Gastrocnemius medialis (tissue), 4 donors: ENCODE data around the gene GCNT1. TPM values are rescaled to one million over a fixed set of nuclear protein-coding genes. Genes with fewer than 3 reads are reported as not detected.
"Not testable (repeated sequence)": the region's sequence is repeated elsewhere in the genome, so short reads cannot be mapped to it uniquely, and the experiment has no call there.

Experiments used
- ATAC-seq, 2 donors: fragments of 150-250 bp; one replicate each; pipeline ENCODE4 v1.9.1; 2016
- DNase-seq, 2 donors: peaks; one replicate each; pipeline ENCODE4 v3.0.0-alpha.2; 2019
- H3K27ac ChIP-seq, 4 donors: fragments of 200-600 bp; sonication (generic); 1 replicate in 1 of 4; 2 replicates in 3 of 4; pipeline ENCODE4 v1.5.1; 2016 to 2018; ENCODE audit warnings: mild to moderate bottlenecking in 2 of 4, moderate library complexity in 1 of 4
- H3K27me3 ChIP-seq, 3 donors: fragments of 200-600 bp; sonication (generic) in 2 of 3; 1 replicate in 1 of 3; 2 replicates in 2 of 3; pipeline versions ENCODE4 v1.5.1 to v1.6.0; 2016 to 2019; ENCODE audit warnings: mild to moderate bottlenecking in 1 of 3, moderate library complexity in 1 of 3
- H3K36me3 ChIP-seq, 2 donors: fragments of 200-600 bp; sonication (generic) in 1 of 2; one replicate each; pipeline ENCODE4 v1.5.1; 2017 to 2018
- H3K4me1 ChIP-seq, 2 donors: fragments of 200-600 bp; sonication (generic) in 1 of 2; one replicate each; pipeline ENCODE4 v1.5.1; 2016 to 2017; ENCODE audit warnings: mild to moderate bottlenecking in 2 of 2
- H3K4me3 ChIP-seq, 4 donors: fragments of 200-600 bp; sonication (generic) in 3 of 4; 1 replicate in 1 of 4; 2 replicates in 3 of 4; pipeline ENCODE4 v1.5.1; 2016 to 2019; ENCODE audit warnings: mild to moderate bottlenecking in 2 of 4
- H3K9me3 ChIP-seq, 3 donors: fragments of 200-600 bp; sonication (generic) in 2 of 3; 1 replicate in 1 of 3; 2 replicates in 2 of 3; pipeline ENCODE4 v1.5.1; 2016 to 2019
- POLR2A ChIP-seq, 2 donors: fragments of 450-650 bp; IDR thresholded peaks; one replicate each; pipeline ENCODE4 v1.6.1; 2017; ENCODE audit warnings: antibody characterized with exemption in 2 of 2, mild to moderate bottlenecking in 2 of 2, moderate library complexity in 2 of 2
- in situ Hi-C, 4 donors: fragments of 200-750 bp; cut with MboI; loops; one replicate each; pipeline versions ENCODE4 v1.15.0 to v1.8.0; 2017; ENCODE audit warnings: low sequenced_read_pairs in 4 of 4
- intact Hi-C: fragments of 100-400 bp; cut with DNase I; formaldehyde crosslinking; loops from one replicate; pipeline ENCODE4 v1.15.1; 2023; ENCODE audit warnings: low total_unique reads
- total RNA-seq, 4 donors: library from RNA; depleted of rRNA; stranded (reverse); fragments of >200 nt; gene quantifications; one replicate each; pipeline versions ENCODE4 v1.1.0 to v1.2.3, GENCODE V29; 2016
- TF ChIP-seq, protein P1 (sequence below), 5 experiments: fragments of 450-650 bp in 3 of 5; fragments of 200-600 bp in 2 of 5; sonication (generic) in 2 of 5; IDR thresholded peaks in 4 of 5; conservative IDR thresholded peaks in 1 of 5; 1 replicate in 4 of 5; 2 replicates in 1 of 5; pipeline ENCODE4 v1.5.1; 2016 to 2019; ENCODE audit warnings: antibody characterized with exemption in 5 of 5, mild to moderate bottlenecking in 3 of 5, moderate library complexity in 3 of 5

The GCNT1 gene
- total RNA-seq, 4 donors from 2014 or later: 0.98 to 6.6 (median 4.2) TPM

DNA sequence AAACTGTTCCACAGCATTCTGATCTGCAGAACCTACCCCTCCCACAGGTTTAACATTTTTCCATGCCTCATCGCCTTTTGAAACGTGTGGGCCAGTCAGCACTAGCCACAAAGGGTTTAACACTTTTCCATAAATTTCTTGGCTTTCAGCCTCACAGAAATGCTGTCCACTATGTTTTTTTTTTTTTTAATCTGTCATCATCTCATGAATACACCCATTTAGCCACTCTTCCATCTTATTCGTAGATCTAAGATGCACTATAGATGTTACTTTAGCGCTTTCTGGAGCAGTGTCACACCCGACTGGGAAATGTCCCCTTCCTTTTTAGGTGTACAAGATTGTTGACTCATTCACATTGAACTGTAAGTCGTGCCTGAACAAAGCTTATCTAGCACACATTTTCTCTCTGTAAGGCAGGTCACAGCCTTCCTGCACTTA is 62.3 kb downstream of the GCNT1 start:
- Histone ChIP-seq H3K4me3 (no peak overlapping the region), H3K9me3 (no peaks in the 10 kb centered on the region), H3K4me1 (no peaks in the 10 kb centered on the region), H3K27ac (no peak overlapping the region), H3K27me3 (no peaks in the 10 kb centered on the region), H3K36me3 (no peaks in the 10 kb centered on the region)
- TF ChIP-seq, protein P1, sequence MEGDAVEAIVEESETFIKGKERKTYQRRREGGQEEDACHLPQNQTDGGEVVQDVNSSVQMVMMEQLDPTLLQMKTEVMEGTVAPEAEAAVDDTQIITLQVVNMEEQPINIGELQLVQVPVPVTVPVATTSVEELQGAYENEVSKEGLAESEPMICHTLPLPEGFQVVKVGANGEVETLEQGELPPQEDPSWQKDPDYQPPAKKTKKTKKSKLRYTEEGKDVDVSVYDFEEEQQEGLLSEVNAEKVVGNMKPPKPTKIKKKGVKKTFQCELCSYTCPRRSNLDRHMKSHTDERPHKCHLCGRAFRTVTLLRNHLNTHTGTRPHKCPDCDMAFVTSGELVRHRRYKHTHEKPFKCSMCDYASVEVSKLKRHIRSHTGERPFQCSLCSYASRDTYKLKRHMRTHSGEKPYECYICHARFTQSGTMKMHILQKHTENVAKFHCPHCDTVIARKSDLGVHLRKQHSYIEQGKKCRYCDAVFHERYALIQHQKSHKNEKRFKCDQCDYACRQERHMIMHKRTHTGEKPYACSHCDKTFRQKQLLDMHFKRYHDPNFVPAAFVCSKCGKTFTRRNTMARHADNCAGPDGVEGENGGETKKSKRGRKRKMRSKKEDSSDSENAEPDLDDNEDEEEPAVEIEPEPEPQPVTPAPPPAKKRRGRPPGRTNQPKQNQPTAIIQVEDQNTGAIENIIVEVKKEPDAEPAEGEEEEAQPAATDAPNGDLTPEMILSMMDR (IDR thresholded peaks at IDR 0.05 in 4 of 5, conservative IDR thresholded peaks at IDR 0.05 in 1 of 5): no peak
- no peak for TF ChIP-seq POLR2A (IDR thresholded peaks at IDR 0.05)
- ATAC-seq (no peak), DNase-seq (no peak)
- in situ Hi-C loops (no loop called here), intact Hi-C loops (no loop called here)

DNA sequence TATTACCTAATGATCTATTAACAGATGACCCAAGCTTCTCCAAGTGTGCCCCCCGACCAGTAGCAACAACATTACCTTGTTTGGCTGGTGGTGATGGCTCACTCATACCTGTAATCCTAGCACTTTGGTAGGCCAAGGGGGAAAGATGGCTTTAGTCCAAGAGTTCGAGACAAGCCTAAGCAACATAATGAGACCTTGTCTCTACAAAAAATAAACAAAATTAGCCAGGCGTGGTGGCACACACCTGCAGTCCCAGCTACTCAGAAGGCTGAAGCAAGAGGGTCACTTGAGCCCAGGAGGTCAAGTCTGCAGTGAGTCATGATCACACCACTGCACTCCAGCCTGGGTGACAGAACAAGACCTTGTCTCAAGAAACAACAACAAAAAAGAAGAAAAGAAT is 62.9 kb downstream of the GCNT1 start:
- Histone ChIP-seq H3K4me3 (no peak overlapping the region), H3K27me3 (no peaks in the 10 kb centered on the region), H3K9me3 (no peaks in the 10 kb centered on the region), H3K36me3 (no peaks in the 10 kb centered on the region), H3K27ac (no peak overlapping the region), H3K4me1 (no peaks in the 10 kb centered on the region)
- TF ChIP-seq, protein P1 (IDR thresholded peaks at IDR 0.05 in 4 of 5, conservative IDR thresholded peaks at IDR 0.05 in 1 of 5): no peak
- no peak for TF ChIP-seq POLR2A (IDR thresholded peaks at IDR 0.05)
- ATAC-seq (no peak), DNase-seq (no peak)
- in situ Hi-C loops: no loop called here
- intact Hi-C loops: no loop called here

DNA sequence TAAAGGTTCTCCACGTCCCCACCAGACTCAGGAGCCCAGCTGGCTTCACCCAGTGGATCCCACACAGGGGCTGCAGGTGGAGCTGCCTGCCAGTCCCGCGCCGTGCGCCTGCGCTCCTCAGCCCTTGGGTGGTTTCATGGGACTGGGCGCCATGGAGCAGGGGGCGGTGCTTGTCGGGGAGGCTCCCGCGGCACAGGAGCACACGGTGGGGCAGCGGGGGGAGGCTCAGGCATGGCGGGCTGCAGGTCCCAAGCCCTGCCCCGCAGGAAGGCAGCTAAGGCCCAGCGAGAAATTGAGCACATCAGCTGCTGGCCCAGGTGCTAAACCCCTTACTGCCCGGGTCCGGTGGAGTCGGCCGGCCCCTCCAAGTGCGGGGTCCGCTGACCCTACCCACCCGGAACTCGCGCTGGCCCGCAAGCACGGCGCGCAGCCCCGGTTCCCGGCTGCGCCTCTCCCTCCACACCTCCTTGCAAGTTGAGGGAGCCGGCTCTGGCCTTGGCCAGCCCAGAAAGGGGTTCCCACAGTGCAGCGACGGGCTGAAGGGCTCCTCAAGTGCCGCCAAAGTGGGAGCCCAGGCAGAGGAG is 64.7 kb downstream of the GCNT1 start:
- ATAC-seq, H3K27ac ChIP-seq, H3K27me3 ChIP-seq, in situ Hi-C loops, H3K36me3 ChIP-seq, H3K4me3 ChIP-seq, intact Hi-C loops, H3K4me1 ChIP-seq, H3K9me3 ChIP-seq, DNase-seq: not testable (repeated sequence)

DNA sequence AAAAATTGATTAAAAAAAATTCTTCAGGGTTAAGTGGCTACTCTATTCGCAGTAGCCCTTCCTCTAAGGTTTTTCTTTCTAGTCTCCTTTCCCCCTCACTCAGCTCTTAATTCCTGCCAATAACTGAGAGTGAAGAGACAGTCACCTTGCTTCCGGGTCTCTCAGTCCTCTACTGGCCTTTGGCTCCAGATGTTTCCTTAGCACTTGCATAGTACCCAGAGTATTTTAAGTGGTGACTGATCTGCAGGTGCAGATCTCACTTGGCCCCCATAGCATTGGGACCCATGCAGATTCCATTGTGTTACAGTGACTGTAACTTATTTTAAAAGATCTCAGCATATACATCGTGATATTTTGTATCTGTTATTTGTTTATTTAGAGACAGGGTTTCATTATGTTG is 66.2 kb downstream of the GCNT1 start:
- intact Hi-C loops (no loop called here), in situ Hi-C loops (no loop called here)
- Histone ChIP-seq H3K27ac (no peak overlapping the region), H3K36me3 (no peaks in the 10 kb centered on the region), H3K9me3 (no peaks in the 10 kb centered on the region), H3K4me1 (no peaks in the 10 kb centered on the region), H3K4me3 (no peak overlapping the region), H3K27me3 (no peaks in the 10 kb centered on the region)
- DNase-seq (no peak), ATAC-seq (no peak)
- no peak for TF ChIP-seq POLR2A (IDR thresholded peaks at IDR 0.05)
- TF ChIP-seq, protein P1 (IDR thresholded peaks at IDR 0.05 in 4 of 5, conservative IDR thresholded peaks at IDR 0.05 in 1 of 5): no peak

DNA sequence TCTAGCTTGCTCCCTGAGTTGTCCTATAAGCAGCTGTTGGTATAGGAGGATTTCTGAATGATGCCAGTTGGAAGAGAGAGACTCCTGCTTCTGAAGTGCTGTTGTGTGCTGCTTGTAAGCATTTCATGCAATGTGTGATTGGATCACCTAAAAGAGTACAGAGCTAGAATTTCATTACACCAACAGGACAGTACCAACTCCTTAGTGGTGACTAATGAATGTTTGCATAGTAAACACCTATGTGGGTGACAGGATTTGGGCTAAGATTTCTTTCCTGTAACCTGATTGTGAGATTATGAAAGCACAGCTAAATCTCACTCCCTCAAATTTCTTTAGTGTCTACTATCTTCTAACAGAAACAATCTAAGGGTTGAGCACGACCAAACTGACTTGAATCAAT is 67.0 kb downstream of the GCNT1 start:
- intact Hi-C loops (no loop called here), in situ Hi-C loops (no loop called here)
- DNase-seq (no peak), ATAC-seq (no peak)
- Histone ChIP-seq H3K4me3 (no peak overlapping the region), H3K9me3 (no peaks in the 10 kb centered on the region), H3K27me3 (no peaks in the 10 kb centered on the region), H3K4me1 (no peaks in the 10 kb centered on the region), H3K27ac (no peak overlapping the region), H3K36me3 (no peaks in the 10 kb centered on the region)
- TF ChIP-seq, protein P1 (IDR thresholded peaks at IDR 0.05 in 4 of 5, conservative IDR thresholded peaks at IDR 0.05 in 1 of 5): no peak
- no peak for TF ChIP-seq POLR2A (IDR thresholded peaks at IDR 0.05)
